ENCODE results near the gene CTNND2.

DNA sequence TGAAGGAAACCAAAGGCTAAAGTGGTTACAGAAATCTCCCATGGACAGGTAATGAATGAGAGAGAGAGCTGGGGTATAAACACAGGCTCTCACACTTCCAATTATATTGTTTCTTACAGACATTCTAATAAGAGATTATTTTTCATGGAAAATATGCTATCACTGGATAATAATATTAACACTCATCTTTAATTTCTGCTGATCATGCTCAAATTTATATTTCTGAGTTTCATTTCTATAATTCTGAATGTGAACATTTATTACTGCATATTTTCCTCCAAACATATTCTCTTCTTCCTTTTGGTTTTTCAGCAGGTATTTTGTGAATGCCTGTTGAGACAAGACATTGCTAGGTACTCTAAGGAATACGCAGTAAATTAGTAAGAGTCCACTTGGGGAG lies 733.0 kb downstream of the CTNND2 start:
- TF ChIP-seq CTCF (IDR thresholded peaks at IDR 0.05; ENCODE audit: borderline replicate concordance, extremely low read depth, low read length, poor library complexity, severe bottlenecking) (no peak), EZH2 (IDR thresholded peaks at IDR 0.05; ENCODE audit: borderline replicate concordance, low read depth, low read length, severe bottlenecking) (no peak)

All from DND-41 (cell line).